ENCODE results near the gene OSBPL6.

OSBPL6 gene

GRCh38 chr2:178273787-178274360 is 79.6 kb downstream of the OSBPL6 start:
- no peak for DNase-seq (ENCODE audit: low spot score)

- DNase-seq (ENCODE audit: low spot score): no peak
Measured at GRCh38 chr2:178275600-178275999, 81.3 kb downstream of the OSBPL6 start.

- DNase-seq (ENCODE audit: low spot score): no peak
Measured at GRCh38 chr2:178277741-178278197, 83.5 kb downstream of the OSBPL6 start.

- DNase-seq (ENCODE audit: low spot score): no peak
Measured at GRCh38 chr2:178279142-178279541, 84.8 kb downstream of the OSBPL6 start.

- DNase-seq (ENCODE audit: low spot score): no peak
Measured at GRCh38 chr2:178279636-178280035, 85.3 kb downstream of the OSBPL6 start.

- DNase-seq (ENCODE audit: low spot score): peak; percentile 45
Measured at GRCh38 chr2:178280244-178280852, 86.0 kb downstream of the OSBPL6 start.

- DNase-seq (ENCODE audit: low spot score): no peak
Measured at GRCh38 chr2:178282075-178282815, 87.9 kb downstream of the OSBPL6 start.

GRCh38 chr2:178283341-178283918 is 89.1 kb downstream of the OSBPL6 start:
- no peak for DNase-seq (ENCODE audit: low spot score)

GRCh38 chr2:178284613-178285286 is 90.4 kb downstream of the OSBPL6 start:
- DNase-seq (ENCODE audit: low spot score): no peak

- no peak for DNase-seq (ENCODE audit: low spot score)
Measured at GRCh38 chr2:178285287-178285615, 90.9 kb downstream of the OSBPL6 start.

GRCh38 chr2:178286636-178287035 is 92.3 kb downstream of the OSBPL6 start:
- DNase-seq (ENCODE audit: low spot score): no peak

- DNase-seq (ENCODE audit: low spot score): no peak
Measured at GRCh38 chr2:178287652-178288344, 93.5 kb downstream of the OSBPL6 start.

- no peak for DNase-seq (ENCODE audit: low spot score)
Measured at GRCh38 chr2:178291703-178292102, 97.4 kb downstream of the OSBPL6 start.

GRCh38 chr2:178292586-178292985 is 98.3 kb downstream of the OSBPL6 start:
- no peak for DNase-seq (ENCODE audit: low spot score)

GRCh38 chr2:178295115-178295514 is 100.8 kb downstream of the OSBPL6 start:
- no peak for DNase-seq (ENCODE audit: low spot score)

GRCh38 chr2:178295906-178296305 is 101.6 kb downstream of the OSBPL6 start:
- DNase-seq (ENCODE audit: low spot score): no peak

GRCh38 chr2:178296394-178297090 is 102.2 kb downstream of the OSBPL6 start:
- no peak for DNase-seq (ENCODE audit: low spot score)

GRCh38 chr2:178297091-178297411 is 102.7 kb downstream of the OSBPL6 start:
- no peak for DNase-seq (ENCODE audit: low spot score)

GRCh38 chr2:178298785-178299212 is 104.5 kb downstream of the OSBPL6 start:
- DNase-seq (ENCODE audit: low spot score): no peak

- DNase-seq (ENCODE audit: low spot score): no peak
Measured at GRCh38 chr2:178301649-178302238, 107.4 kb downstream of the OSBPL6 start.

- DNase-seq (ENCODE audit: low spot score): peak; percentile 31
Measured at GRCh38 chr2:178304333-178304732, 110.0 kb downstream of the OSBPL6 start.
